IPS-20b (cell line): Measurements from ENCODE around the gene UCP2.

ENCODE experiments used
- H3K27ac ChIP-seq: one replicate; pipeline ENCODE4 v1.5.1; 2013; ENCODE audit warnings: low read length
- H3K27me3 ChIP-seq: 2 replicates; pipeline ENCODE4 v1.6.1; 2013; ENCODE audit warnings: mild to moderate bottlenecking, low read length, inconsistent platforms; ENCODE audit not compliant: insufficient read depth
- H3K36me3 ChIP-seq: 2 replicates; pipeline ENCODE4 v1.6.1; 2013; ENCODE audit warnings: low read depth, mild to moderate bottlenecking, inconsistent platforms, low read length, moderate library complexity; ENCODE audit not compliant: insufficient read depth
- H3K4me1 ChIP-seq: 2 replicates; pipeline ENCODE4 v1.6.1; 2013; ENCODE audit warnings: mild to moderate bottlenecking, control low read depth, inconsistent platforms, low read length, moderate library complexity; ENCODE audit not compliant: insufficient read depth
- H3K4me3 ChIP-seq: 2 replicates; pipeline ENCODE4 v1.5.1; 2013; ENCODE audit warnings: mild to moderate bottlenecking, low read length, inconsistent platforms
- H3K9ac ChIP-seq: 2 replicates; pipeline ENCODE4 v1.6.1; 2013; ENCODE audit warnings: low read depth, mild to moderate bottlenecking, inconsistent platforms, low read length, moderate library complexity
- H3K9me3 ChIP-seq: 2 replicates; pipeline ENCODE4 v1.6.1; 2013; ENCODE audit warnings: mild to moderate bottlenecking, low read depth, low read length, inconsistent platforms; ENCODE audit not compliant: insufficient read depth

UCP2 gene

DNA sequence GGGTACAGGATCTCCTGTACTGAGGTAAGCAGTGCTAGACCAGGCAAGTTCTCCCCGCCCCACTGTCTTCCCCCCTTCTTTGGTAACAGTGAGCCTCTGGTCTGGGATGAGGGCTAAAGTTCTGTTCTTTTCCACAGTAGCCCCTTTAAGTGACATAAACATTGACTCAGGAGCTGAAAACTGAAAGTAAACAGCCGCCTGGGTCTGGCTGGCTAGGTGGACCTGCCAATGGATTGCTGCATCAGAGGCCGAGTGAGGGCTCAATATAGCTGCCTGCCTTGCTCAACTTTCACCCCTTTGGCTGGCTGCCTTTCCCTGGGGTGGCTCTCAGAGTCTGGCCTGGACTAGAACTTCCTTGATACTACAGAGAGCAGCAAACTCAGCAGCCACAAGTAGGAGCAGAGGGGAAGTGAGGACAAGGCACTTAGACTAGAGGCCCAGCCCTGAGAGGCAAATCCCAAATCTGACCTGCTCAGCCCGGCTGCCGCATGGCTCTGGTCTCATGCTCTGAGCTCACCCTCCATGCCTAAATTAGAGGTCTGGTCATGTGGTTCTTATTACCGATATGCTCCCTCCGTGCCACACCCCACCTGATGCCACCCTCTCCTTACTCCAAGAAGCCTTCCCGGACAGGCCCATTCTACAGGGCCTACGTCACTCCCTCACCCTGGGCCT, 35.8 kb upstream of the UCP2 start:
- H3K27me3 ChIP-seq = no peaks in the 10 kb centered on the region
- H3K36me3 ChIP-seq = no peaks in the 10 kb centered on the region
- no peaks in the 10 kb centered on the region for H3K4me1 ChIP-seq
- no peak overlapping the region for H3K4me3 ChIP-seq
- H3K27ac ChIP-seq = no peak overlapping the region
- H3K9ac ChIP-seq = no peak overlapping the region
- H3K9me3 ChIP-seq = no peaks in the 10 kb centered on the region

DNA sequence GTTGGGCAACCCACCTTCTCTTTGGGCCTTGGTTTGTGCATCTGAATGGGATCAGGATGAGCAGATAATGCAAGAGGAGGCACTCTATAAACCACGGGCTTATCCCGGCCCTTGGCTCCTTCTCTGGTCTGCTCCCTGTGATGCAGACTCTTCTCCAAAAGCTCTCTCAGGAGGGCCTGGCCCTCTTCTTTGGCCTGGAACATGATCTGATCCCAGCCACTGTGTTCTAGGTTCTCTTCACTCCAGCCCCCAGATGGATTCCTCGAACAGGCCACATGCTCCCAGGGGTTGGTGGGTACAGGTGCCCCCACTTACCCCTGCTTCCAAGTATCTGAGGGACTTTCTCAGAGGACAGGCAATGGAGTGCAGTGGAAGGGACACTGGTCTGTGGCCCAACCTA, 35.0 kb upstream of the UCP2 start:
- Histone ChIP-seq H3K4me3 (no peak overlapping the region), H3K4me1 (no peaks in the 10 kb centered on the region), H3K36me3 (no peaks in the 10 kb centered on the region), H3K9ac (no peak overlapping the region), H3K9me3 (no peaks in the 10 kb centered on the region), H3K27me3 (no peaks in the 10 kb centered on the region), H3K27ac (no peak overlapping the region)

GRCh38 chr11:74015919-74016684, 33.5 kb upstream of the UCP2 start:
- H3K27ac ChIP-seq = no peak overlapping the region
- no peak overlapping the region for H3K9ac ChIP-seq
- H3K36me3 ChIP-seq = 0 out of 2 replicates have a peak, but pooled peaks cover 3% of the 10 kb centered on the region
- H3K4me3 ChIP-seq = no peak overlapping the region
- no peaks in the 10 kb centered on the region for H3K9me3 ChIP-seq
- no peaks in the 10 kb centered on the region for H3K27me3 ChIP-seq
- H3K4me1 ChIP-seq = no peaks in the 10 kb centered on the region

GRCh38 chr11:74014880-74015279, 32.2 kb upstream of the UCP2 start:
- Histone ChIP-seq H3K4me1 (no peaks in the 10 kb centered on the region), H3K9ac (no peak overlapping the region), H3K4me3 (no peak overlapping the region), H3K9me3 (no peaks in the 10 kb centered on the region), H3K27ac (no peak overlapping the region), H3K36me3 (0 out of 2 replicates have a peak, but pooled peaks cover 3% of the 10 kb centered on the region), H3K27me3 (no peaks in the 10 kb centered on the region)

DNA sequence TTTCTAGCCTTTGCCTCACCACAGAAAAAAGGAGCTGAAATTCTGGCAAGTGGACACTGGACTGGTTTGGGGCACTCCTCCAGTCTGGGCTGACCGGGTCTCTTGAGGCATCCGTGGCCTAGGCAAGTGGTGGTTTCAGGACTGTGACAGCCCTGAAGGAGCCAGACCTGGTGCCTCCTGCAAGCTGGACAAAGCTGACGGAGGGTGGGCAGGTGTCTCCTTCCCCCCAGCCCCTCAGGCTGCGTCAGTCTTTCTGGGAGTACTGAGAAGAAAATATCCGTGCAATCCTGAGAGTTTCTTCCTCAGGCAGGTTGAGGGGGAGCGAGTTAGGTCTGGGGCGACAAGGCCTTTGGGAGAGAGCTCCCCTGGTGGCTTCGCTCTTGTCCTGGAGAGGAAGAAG, 30.5 kb upstream of the UCP2 start:
- Histone ChIP-seq H3K9ac (no peak overlapping the region), H3K4me3 (no peak overlapping the region), H3K9me3 (no peaks in the 10 kb centered on the region), H3K27me3 (no peaks in the 10 kb centered on the region), H3K36me3 (0 out of 2 replicates have a peak, but pooled peaks cover 3% of the 10 kb centered on the region), H3K27ac (no peak overlapping the region), H3K4me1 (no peaks in the 10 kb centered on the region)

- Histone ChIP-seq H3K36me3 (0 out of 2 replicates have a peak, but pooled peaks cover 3% of the 10 kb centered on the region), H3K4me3 (no peak overlapping the region), H3K4me1 (no peaks in the 10 kb centered on the region), H3K9me3 (no peaks in the 10 kb centered on the region), H3K9ac (no peak overlapping the region), H3K27me3 (no peaks in the 10 kb centered on the region), H3K27ac (no peak overlapping the region)
These were observed 29.6 kb upstream of the UCP2 start for GRCh38 chr11:74012074-74012809.

DNA sequence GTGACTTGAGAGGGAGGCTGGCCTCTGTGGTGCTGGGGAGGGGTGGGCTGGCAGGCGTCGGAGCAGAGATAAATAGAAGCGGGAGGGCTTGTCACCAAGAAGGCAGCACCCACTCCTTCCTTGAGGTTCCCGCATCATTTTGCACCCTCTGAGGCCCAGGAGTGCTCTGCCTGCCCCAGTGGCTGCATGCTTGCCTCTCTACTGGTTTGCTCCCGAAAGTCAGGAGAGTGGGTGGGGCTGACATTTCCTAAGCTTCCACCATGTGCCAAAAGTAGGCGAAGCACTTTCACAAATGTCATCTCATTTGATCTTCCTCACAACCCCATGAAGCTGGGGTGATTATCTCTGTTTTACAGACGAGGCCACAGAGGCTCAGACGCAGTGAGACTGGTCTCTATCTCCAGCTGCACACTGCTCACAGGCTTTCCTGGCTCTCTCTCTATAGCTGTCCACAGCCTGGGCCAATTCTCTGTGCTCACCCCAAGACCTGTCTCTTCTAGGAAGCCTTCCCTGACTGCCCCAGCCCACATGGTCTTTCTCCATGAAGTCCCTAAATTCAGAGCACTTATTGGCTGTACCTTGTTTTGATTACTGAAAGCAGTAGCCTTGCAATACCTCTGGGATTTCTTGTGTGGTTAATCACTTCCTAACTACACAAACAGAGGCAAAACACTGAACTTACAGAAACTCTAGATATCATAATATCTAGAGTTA, 28.9 kb upstream of the UCP2 start:
- Histone ChIP-seq H3K9ac (no peak overlapping the region), H3K36me3 (0 out of 2 replicates have a peak, but pooled peaks cover 3% of the 10 kb centered on the region), H3K4me3 (no peak overlapping the region), H3K4me1 (no peaks in the 10 kb centered on the region), H3K9me3 (no peaks in the 10 kb centered on the region), H3K27ac (no peak overlapping the region), H3K27me3 (no peaks in the 10 kb centered on the region)

GRCh38 chr11:74010306-74011300, 28.0 kb upstream of the UCP2 start:
- Histone ChIP-seq H3K27ac (no peak overlapping the region), H3K9ac (no peak overlapping the region), H3K9me3 (no peaks in the 10 kb centered on the region), H3K27me3 (no peaks in the 10 kb centered on the region), H3K4me3 (no peak overlapping the region), H3K36me3 (0 out of 2 replicates have a peak, but pooled peaks cover 3% of the 10 kb centered on the region), H3K4me1 (no peaks in the 10 kb centered on the region)

DNA sequence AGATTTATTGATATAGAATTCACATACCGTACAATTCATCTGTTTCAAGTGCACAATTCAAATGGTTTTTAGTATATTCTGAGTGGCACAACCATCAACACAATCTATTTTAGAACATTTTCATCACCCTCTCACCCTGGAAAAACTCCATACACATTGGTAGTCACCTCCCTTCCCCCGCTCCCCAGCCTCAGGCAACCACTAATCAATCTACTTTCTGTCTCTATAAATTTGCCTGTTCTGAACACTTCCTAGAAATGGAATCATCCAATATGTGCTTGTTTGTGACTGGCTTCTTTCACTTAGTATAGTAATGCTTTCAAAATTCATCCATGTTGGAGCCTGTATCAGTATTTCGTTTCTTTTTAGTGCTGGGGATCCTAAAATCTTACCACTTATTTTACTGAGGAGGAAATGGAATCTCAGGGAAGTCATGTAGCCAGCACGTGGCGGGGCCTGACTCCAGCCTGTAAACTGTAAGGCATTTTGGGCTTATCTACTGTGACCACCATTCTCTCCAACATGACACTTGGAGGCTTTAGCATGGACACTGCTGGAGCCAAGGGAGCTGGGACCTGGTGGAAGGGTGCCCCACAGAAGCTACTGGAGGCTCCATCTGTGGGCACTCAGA, 27.1 kb upstream of the UCP2 start:
- 0 out of 2 replicates have a peak, but pooled peaks cover 3% of the 10 kb centered on the region for H3K36me3 ChIP-seq
- H3K9me3 ChIP-seq = no peaks in the 10 kb centered on the region
- H3K9ac ChIP-seq = no peak overlapping the region
- H3K27me3 ChIP-seq = no peaks in the 10 kb centered on the region
- H3K4me1 ChIP-seq = no peaks in the 10 kb centered on the region
- no peak overlapping the region for H3K4me3 ChIP-seq
- no peak overlapping the region for H3K27ac ChIP-seq

GRCh38 chr11:74009230-74009547, 26.5 kb upstream of the UCP2 start:
- H3K9me3 ChIP-seq = no peaks in the 10 kb centered on the region
- 0 out of 2 replicates have a peak, but pooled peaks cover 3% of the 10 kb centered on the region for H3K36me3 ChIP-seq
- H3K27me3 ChIP-seq = no peaks in the 10 kb centered on the region
- H3K4me3 ChIP-seq = no peak overlapping the region
- H3K4me1 ChIP-seq = no peaks in the 10 kb centered on the region
- no peak overlapping the region for H3K27ac ChIP-seq
- H3K9ac ChIP-seq = no peak overlapping the region
